Head of caudate nucleus (tissue), 42 donors: ENCODE data around the gene IFT57.

Source experiments
- DNase-seq, 42 donors: peaks; one replicate each; pipeline versions ENCODE4 v3.0.0 to v3.0.0-alpha.2; 2020 to 2021; ENCODE audit warnings: mixed read lengths in 7 of 42
- intact Hi-C: fragments of 100-400 bp; cut with DNase I; formaldehyde crosslinking; loops from one replicate; pipeline ENCODE4 v1.15.0; 2022

The IFT57 gene

DNA sequence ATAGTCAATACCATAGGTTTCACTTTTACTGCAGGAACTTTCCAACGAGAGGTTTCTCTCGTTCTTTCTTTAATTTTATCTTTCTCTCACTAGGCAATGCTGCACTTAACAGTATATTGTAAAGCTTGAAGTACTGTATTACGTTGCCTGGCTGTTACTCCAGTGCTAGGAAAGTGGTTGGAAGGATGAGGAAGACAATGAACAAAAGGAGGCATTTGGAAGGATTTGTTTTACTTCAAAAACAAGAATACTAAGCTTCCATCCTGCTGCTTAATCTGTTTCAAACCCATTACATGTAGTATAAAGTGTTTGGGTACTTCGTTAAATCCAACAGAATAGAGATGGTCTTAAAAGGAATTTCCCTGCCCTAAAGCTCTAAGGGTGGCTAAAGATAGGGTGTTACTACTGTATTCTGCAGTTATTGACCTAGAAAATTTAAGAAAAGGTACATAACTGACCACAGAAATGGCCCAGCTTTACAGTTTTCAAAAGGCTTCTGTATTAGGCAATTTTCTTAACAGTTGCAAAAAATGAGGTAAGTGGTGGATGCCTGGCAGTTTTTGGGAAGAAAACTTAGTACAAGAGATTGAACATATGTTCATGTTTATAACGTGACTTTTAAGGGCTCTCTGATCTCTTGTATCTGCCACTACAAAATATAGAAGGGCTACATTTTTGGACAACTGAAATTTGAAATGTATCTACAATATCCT is 785 bp upstream of the IFT57 start:
- intact Hi-C loops, result no loop called here
- no peak for DNase-seq

DNA sequence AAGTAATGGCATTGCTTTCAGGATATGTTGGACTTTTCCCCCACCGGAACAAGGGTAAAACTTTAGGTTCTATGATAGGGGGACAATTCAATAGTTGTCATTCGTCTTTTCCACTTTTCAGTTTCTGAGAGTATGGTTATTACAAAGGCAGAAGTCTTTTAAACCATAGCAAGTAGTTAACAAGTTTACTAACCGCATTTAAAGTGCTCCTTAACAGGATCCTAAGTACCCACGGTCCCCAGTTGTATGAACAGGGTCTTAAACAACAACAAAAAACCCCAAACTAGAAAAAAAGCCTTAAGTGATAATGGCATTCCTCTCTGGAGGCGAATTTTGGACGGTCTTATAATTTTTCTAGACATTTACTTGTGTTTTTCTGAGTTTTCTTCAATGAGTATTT is 831 bp downstream of the IFT57 start:
- no peak for DNase-seq
- intact Hi-C loops, result no loop called here

DNA sequence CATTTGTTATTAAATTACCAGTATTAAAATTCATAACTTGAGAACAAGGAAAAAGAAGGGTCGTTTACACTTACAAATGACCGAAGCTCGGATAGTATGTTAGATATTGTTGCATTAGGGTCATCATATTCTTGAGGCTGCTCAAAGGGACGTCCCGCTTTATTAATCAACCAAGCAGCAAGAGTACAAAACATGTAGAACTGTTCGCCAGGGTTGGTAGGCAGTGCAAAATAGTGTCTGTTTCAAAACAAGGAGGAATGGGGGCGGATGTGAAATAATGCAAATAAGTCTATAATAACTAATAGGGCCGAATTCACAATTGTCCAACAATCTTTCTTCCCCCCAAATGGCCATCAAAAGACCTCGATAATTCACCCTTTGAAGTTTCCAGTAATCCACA is 2.9 kb downstream of the IFT57 start:
- intact Hi-C loops, result no loop called here
- no peak for DNase-seq

DNA sequence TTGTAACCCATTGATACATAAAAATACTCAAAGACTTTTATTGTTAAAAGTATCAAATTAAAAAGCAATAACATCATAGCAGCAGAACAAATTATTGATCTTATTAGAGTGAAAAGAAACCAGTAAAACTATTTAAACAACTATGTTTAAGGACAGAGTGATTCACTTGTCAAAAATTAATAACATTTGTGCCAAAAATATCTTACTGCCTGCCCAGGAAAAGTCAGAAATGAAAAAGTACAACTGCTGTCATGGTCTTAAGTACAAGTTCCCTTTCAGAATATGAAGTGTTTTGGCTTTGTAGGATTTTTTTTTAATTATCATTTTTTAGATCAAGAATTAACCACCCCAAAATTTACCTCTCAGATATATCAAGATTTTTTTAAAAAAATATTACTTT is 3.4 kb downstream of the IFT57 start:
- intact Hi-C loops, result no loop called here
- DNase-seq, result no peak

DNA sequence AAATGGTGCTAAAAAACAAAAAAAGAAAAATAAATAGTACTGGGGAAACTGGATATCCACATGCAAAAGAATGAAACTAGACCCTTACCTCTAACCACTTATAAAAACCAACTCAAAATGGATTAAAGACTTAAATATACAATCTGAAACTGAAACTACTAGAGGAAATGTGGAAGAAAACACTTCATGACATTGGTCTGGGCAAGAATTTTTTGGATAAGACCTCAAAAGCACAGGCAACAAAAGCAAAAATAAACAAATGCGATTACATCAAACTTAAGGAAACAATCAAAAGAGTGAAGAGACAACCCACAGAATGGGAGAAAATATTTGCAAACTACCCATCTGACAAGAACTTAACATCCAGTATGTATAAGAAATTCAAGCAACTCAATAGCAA is 6.4 kb downstream of the IFT57 start:
- DNase-seq, result no peak
- intact Hi-C loops, result no loop called here

DNA sequence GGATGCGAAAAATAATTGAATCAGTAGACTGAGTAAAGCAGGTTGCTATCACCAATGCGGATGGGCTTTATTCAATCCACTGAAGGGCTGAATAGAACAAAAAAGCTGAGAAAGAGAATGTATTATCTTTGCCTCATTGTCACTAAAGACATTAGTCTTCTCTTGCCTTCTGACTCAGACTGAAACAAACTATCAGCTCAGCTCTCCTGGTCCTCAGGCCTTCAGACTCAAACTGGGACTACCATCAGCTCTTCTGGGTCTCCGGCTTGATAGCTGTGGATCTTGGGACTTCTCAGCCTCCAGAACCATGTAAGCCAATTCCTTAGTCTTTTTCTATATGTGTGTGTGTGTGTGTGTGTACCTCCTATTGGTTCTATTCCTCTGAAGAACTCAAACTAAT is 12.6 kb downstream of the IFT57 start:
- intact Hi-C loops, result no loop called here

DNA sequence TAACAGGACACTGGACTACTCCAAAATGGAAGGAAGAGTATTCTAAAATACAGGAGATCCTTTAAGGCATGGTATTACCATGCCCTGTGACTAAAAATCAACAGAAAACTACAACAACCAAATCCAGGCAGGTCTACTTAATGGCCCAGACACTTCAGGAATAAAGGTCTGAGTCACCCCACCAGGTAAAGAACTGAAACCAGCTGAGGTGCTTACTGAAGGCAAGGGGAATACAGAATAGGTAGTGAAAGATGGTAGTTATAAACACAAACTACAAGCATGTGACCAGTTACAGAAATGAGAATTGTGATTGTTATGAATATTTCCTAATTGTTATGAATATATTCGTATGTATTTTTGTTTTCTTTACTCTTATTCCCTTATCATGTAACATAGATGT is 13.4 kb downstream of the IFT57 start:
- DNase-seq, result no peak
- intact Hi-C loops, result no loop called here

More for the DNA sequence above, 12.6 kb downstream of the IFT57 start:
- DNase-seq, result no peak

DNA sequence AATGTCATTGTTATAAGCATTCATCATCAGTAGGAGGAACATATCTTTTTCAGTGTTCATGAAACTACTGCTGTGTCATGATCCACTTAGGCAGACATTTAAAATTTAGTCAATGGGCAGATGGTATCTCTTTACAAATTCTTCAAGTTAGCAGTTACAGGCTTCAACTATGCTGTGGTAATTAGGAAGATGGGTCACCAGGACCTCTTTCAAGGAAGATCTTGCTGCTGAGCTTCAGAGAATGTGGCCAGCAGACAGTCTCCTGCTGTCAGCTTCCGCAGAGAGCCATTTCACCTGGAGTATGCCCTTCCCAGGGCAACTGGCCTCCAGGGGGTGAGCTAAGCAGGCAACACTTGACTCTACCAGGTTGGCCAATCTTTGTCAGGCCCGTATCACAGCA is 19.4 kb downstream of the IFT57 start:
- DNase-seq, result no peak
- intact Hi-C loops, result no loop called here

DNA sequence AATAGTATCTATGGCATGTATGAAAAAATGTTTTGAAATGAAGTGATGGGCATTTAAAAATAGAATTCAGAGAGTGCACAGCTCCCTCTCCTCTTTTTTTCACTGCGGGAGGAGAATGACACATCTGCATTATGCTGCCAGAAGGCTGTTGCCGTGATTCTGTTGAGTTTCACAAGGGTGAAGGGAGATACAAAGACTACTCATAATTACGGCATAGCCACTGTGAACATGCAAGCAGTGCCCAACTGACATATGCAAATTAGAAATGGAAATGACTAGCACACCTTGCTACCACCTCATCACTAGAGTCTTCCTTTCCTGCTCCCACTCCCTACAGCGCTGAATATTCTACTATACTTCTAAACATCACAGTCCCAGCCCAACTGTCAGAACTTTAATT is 20.1 kb downstream of the IFT57 start:
- DNase-seq, result peak in 4 of 42 donors; percentile 10
- intact Hi-C loops, result no loop called here

DNA sequence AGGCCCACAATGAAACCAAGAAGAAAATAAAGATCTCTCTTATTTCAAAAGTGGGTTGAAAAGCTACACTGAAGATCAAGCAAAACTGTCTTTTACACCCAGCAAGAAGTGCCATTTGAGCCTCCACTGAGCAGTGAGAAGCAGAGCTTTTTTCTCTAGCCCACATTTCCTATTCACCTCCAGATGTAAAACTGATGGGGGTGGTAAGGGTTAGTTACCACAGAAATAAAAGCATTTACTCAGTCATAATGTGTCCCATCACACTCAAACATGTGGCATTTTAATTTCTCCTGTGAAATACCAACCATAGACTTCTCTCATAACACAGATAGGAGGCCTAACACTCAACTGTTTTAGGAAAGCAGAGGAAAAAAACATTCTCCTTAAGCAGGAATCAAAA is 21.0 kb downstream of the IFT57 start:
- intact Hi-C loops, result no loop called here
- DNase-seq, result no peak

DNA sequence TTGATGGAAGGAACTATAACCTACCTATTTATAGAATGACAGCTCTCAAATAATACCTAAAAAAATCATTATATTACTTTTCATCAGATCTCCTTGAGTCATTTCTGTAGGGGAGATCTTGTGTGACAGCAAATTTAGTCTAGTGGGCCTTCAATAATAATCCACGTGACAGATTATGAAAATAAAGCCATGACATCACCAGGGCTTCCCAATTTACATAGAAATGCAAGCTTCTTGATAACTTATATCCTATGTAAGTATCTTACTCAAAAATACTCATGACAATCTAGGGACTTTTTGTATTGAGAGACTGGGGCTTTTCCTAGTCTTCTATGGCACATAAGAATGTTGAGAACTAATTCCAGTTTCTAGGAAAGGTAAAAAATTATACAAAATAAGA is 21.6 kb downstream of the IFT57 start:
- intact Hi-C loops, result no loop called here
- no peak for DNase-seq

DNA sequence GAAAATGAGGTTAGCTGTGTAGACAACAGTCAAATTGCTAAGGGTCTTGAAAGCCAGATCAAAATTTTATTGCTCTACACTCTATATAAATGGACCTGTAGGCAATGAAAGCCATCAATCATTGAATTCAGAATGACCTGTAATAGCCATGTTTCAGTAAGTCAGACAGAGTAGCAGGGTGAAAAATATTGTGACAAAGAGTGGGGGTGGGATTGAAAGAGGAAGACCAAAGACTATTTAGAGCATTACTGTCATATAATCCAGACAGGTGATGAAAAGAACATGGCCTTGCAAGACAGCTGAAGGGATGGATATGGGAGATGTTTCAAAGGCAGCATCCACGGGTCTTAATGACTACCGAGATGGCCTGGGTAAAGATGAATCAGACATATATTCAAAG is 22.2 kb downstream of the IFT57 start:
- no peak for DNase-seq

DNA sequence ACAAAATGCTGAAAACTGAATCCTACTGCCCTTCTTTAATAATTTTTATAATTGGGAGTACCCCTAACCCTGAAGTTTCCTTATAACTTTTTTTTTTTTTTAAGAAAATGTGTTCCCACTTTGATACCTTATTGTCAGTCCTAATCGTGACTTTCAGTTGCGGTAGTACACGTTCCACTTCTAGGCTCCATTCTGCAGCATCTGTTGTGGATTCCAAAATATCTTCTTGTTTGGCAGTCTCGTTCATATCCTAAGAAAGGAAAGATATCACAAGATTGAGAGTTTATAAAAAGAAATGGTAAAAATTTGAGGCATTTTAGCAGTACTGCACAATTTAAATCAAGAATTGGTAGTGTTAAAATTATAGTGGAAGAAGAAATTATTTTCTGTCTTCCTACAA is 30.8 kb downstream of the IFT57 start:
- no peak for DNase-seq
- intact Hi-C loops, result no loop called here

More for the DNA sequence above, 22.2 kb downstream of the IFT57 start:
- intact Hi-C loops, result no loop called here

DNA sequence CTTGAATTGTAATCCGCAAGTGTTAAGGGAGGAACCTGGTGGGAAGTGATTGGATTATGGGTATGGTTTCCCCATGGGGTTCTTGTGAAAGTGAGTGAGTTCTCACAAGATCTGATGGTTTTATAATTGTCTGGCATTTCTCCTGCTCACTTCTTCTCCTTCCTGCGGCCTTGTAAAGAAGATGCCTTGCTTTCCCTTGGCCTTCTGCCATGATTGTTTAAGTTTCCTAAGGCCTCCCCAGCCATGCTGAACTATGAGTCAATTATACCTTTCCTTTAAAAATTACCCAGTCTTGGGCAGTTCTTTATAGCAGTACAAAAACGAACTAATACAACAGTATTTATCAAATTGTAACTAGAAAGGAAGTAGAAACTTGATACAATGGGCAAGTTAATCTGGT is 31.9 kb downstream of the IFT57 start:
- DNase-seq, result no peak
- intact Hi-C loops, result no loop called here

DNA sequence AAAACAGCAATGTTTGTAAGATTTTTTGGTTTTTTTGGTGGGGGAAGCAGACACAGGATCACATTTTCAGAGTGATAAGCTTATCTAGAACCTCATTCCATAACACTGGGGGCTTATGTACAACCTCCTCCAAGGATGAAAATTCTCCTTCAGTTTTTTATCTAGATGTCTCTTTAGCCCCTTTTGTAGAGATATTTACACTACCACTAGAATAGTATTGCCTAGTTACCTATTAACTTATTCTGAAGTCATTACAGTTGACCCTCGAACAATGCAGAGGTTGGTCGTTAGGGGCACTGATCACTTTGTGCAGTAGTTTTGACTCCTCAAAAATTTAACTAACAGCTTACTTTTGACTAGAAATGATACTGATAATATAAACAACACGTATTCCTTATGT is 32.8 kb downstream of the IFT57 start:
- intact Hi-C loops, result no loop called here
- DNase-seq, result no peak

DNA sequence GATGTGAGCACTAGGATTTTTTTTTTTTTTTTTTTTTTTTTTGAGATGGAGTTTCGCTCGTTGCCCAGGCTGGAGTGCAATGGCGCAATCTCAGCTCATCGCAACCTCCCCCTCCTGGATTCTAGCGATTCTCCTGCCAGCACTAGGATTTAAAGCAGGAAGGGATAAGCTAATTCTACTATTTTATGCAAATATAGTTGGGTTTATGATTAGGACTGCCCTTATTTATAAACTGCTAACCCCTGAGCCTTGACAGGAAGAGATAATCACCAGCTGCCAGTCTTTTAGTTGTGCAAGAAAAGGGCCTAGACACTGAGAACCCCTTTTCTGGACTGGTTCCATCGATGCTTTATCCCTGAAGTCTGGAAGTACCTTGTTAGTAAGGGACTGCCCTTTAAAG is 36.7 kb downstream of the IFT57 start:
- DNase-seq, result no peak
- intact Hi-C loops, result no loop called here

DNA sequence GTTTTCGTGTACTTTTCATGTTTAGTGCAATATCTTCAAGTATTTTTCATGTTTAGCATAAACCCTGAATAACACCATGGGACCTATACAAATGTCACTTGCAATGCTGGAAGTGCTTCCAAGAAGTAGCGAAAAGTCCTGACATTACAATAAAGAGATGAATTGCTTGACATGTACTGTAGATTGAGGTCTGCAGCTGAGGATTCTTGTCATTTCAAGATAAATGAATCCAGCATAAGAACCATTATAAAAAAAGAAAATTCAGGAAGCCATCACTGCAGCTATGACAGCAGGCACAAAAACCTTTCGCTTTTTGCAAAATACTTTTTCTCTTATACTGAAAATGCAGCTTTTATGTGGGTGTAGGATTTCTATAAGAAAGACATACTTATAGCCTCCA is 37.4 kb downstream of the IFT57 start:
- intact Hi-C loops, result no loop called here
- no peak for DNase-seq

DNA sequence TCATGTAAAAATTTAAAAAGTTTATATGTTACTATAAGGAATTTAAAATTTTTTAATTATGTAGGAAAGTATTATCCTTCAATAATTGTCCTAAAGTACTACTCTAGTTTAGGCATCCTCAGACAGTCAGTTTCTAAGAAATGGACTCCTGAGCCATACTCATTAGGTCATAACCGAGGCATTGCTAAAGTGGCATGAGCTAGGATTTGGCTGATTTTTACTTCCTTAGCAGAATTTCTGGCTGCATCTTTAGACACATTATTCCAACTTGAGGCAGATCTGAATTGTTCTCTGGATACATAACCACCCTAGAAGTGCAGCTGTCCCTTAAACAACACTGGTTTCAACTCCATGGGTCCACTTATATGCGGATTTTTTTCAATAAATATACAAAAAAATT is 38.3 kb downstream of the IFT57 start:
- intact Hi-C loops, result no loop called here
- DNase-seq, result no peak

DNA sequence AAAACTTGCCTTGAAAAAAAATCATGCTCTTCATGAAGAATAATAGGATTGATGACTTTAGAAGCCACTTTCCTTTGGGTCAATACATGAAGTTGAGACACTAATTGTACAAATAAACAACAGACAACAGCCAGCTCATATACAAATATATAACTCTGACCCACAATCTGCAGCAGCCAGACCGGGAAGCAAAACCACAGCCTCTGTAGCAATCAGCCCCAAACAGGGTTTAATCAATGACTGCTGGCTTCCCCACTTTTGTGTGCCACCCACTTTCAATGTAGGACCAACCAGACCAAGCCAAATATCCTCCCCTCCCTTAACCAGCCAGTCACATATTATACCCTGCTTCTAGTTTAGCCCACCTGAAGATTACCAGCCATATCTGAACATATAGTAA is 39.0 kb downstream of the IFT57 start:
- intact Hi-C loops, result no loop called here

DNA sequence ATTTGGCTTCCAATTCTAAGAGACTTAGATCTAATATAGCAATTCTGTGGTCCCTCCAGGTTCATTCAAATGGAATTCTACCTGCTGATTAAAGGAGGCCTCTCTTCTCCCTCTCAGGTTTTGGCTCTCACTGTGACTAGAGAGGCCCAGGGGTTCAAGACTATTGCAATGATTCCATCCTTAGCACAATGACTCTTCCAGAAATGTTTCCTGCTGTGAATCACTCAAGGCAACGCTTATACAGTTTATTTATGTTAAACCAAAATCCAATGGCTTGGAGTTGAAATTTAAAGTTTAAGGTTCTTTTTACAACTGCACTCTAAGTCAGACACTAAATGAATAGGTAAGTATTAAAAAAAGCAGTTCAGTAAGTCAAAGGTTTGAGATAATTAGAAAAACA is 39.9 kb downstream of the IFT57 start:
- intact Hi-C loops, result no loop called here
- DNase-seq, result no peak

More for the DNA sequence above, 39.0 kb downstream of the IFT57 start:
- DNase-seq, result no peak

DNA sequence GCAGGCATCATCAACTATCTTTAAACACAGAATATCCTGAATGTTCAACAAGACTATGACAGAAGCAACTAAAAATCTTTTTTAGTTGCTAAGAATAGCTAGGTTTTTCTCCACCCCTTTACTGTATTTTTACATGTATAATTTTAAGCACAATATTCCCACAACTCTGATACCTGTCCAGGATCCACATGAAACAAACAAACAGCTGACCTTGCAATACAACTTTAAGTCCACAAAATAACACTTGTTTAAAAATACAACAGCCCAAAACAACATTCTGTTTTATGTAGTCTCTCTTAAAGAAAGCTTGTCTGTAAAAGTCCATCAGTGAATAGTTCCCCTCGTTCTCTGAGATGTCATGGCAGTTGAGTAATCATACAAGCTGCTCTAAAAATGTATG is 41.1 kb downstream of the IFT57 start:
- intact Hi-C loops, result no loop called here
- no peak for DNase-seq

DNA sequence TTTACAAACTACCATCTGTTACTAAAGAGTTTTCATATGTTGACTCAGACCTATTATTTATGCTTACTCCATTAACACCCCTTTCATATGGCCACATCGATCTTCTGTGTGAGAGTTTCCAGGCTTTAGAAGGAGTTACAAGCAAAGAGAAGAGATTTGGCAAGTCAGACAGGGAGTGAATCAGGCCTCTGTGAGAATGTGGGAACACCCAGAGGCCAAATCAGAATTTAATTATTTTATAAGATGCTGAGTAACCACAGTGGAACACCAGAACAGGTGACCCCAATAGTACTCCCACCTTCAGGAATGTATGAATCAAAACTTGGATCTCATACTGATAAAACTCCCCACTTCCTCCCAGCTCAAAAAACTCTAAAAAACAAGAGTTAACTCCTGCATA is 42.0 kb downstream of the IFT57 start:
- intact Hi-C loops, result no loop called here
- DNase-seq, result no peak
